Measurements from ENCODE around the gene ZFP57.

ZFP57 gene

GRCh38 chr6:29680904-29681303 lies at the start of gene ZFP57:
TSS of gene ZFP57 (minus strand) at chr6:29681152. CDS start at chr6:29677003, 4,149 bp downstream.
- TF ChIP-seq CTCF (IDR thresholded peaks at IDR 0.05; ENCODE audit: low read depth, low read length, missing control alignments), result no peak
- DNase-seq (ENCODE audit: extremely low read depth, low read depth), result no peak
- H3K4me3 ChIP-seq (replicated peaks; ENCODE audit: low read depth, low read length), result no peak within 1 kb of the TSS

- DNase-seq (ENCODE audit: extremely low read depth, low read depth), result no peak
- no peak for TF ChIP-seq CTCF (IDR thresholded peaks at IDR 0.05; ENCODE audit: low read depth, low read length, missing control alignments)
- H3K4me3 ChIP-seq (replicated peaks; ENCODE audit: low read depth, low read length), result no peak overlapping the region
Measured at GRCh38 chr6:29730575-29731126, 49.7 kb upstream of the ZFP57 start.

DNA sequence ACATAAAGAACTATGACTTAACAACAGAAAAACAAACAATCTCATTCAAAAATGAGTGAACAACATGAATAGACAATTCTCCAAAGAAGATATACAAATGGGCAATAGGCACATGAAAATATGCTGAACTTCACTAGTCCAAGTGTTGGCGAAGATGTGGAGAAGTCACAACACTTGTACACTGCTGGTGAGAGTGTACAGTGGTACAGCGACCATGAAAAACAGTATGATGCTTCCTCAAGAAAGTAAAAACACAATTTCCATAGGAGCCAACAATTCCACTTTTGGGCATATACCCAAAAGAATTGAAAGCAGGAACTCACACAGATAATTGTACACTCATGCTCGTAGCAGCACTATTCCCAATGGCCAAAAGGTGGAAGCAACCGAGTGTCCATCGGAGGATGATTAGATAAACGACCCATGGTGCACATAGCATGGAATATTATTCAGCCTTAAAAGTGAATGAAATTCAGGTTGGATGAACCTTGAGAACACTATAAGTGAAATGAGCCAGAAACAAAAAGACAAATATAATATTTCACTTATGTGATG lies 48.9 kb upstream of the ZFP57 start:
- DNase-seq (ENCODE audit: extremely low read depth, low read depth), result no peak
- H3K4me3 ChIP-seq (replicated peaks; ENCODE audit: low read depth, low read length), result no peak overlapping the region
- no peak for TF ChIP-seq CTCF (IDR thresholded peaks at IDR 0.05; ENCODE audit: low read depth, low read length, missing control alignments)

DNA sequence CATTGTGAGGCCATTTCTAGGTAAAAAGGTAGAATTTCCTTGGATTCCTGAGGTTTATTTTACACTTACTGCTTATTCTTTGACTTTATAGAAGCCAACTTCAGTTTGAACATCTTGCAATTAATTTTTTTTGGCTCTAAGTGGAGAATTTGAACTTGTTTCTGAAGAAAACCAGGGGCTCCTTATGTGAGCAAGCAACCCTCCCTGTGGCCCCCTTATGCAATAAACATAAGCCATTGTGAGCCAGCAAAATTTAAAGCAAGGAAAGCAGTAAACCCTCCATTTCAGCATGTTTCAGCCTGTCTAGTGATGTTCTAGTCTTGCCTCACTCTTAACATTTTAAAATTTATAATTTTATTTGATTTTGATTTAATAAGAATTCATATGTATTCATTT lies 47.9 kb upstream of the ZFP57 start:
- no peak overlapping the region for H3K4me3 ChIP-seq (replicated peaks; ENCODE audit: low read depth, low read length)
- TF ChIP-seq CTCF (IDR thresholded peaks at IDR 0.05; ENCODE audit: low read depth, low read length, missing control alignments), result no peak
- DNase-seq (ENCODE audit: extremely low read depth, low read depth), result no peak

- DNase-seq (ENCODE audit: extremely low read depth, low read depth), result no peak
Measured at GRCh38 chr6:29728173-29728874, 47.4 kb upstream of the ZFP57 start.

GRCh38 chr6:29727637-29728036 lies 46.7 kb upstream of the ZFP57 start:
- no peak overlapping the region for H3K4me3 ChIP-seq (replicated peaks; ENCODE audit: low read depth, low read length)
- TF ChIP-seq CTCF (IDR thresholded peaks at IDR 0.05; ENCODE audit: low read depth, low read length, missing control alignments), result no peak
- no peak for DNase-seq (ENCODE audit: extremely low read depth, low read depth)

More at GRCh38 chr6:29728173-29728874, 47.4 kb upstream of the ZFP57 start:
- H3K4me3 ChIP-seq (replicated peaks; ENCODE audit: low read depth, low read length), result no peak overlapping the region
- no peak for TF ChIP-seq CTCF (IDR thresholded peaks at IDR 0.05; ENCODE audit: low read depth, low read length, missing control alignments)
